Prostate gland (tissue), 2 donors: ENCODE measurements around the gene NOP10.
A peak's percentile ranks its signal among the peaks of the same experiment; 100 is the strongest.

Experiments
- POLR2A ChIP-seq: fragments of 450-650 bp; IDR thresholded peaks from one replicate; pipeline ENCODE4 v1.6.1; 2016; ENCODE audit warnings: antibody characterized with exemption, mild to moderate bottlenecking
- TF ChIP-seq, protein P1 (sequence below), 4 experiments: fragments of 200-600 bp in 2 of 4; fragments of 450-650 bp in 2 of 4; sonication (generic) in 2 of 4; IDR thresholded peaks; 1 replicate in 3 of 4; 2 replicates in 1 of 4; pipeline ENCODE4 v1.5.1; 2016 to 2019; ENCODE audit warnings: antibody characterized with exemption in 4 of 4, mild to moderate bottlenecking in 2 of 4, moderate library complexity in 2 of 4

DNA sequence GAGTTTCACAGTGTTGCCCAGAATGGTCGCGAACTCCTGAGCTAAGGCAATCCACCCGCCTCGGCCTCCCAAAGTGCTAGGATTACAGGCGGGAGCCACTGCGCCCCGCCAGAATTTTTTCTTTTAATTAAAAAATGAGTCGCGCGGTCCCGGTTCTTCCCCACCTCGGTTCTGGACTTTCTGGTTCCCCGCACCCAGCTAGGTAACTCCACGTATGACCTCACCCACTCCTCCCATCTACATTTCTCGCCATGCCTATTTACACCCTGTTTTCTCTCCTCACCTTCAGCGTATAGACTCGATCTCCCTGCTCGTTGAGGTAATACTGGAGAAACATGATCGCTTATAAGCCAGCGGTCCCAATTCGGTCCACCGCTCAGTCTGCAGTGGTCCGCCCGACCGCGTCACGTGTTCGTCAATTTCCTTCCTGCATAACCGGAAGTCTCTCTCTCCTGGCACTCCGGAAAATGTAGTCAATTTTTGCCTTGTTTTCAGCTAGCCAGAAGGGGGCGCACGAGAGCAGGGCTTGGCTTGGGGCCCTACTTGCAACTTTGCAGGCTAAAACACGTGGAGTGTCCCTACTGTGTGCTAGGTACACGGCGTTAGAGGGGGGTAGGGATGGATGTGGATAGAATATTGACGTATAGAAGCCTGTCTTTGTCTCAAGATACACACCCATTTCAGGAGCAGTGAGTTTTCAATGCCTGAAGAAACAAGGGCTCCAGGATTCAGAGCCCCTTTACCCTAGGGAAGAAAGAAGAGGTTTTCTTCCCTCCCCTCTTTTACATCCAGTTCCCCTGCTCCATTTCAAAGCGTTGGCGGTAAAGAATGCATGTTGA is at the start of gene NOP10, which contains the start of gene NUTM1:
- TF ChIP-seq, protein P1, sequence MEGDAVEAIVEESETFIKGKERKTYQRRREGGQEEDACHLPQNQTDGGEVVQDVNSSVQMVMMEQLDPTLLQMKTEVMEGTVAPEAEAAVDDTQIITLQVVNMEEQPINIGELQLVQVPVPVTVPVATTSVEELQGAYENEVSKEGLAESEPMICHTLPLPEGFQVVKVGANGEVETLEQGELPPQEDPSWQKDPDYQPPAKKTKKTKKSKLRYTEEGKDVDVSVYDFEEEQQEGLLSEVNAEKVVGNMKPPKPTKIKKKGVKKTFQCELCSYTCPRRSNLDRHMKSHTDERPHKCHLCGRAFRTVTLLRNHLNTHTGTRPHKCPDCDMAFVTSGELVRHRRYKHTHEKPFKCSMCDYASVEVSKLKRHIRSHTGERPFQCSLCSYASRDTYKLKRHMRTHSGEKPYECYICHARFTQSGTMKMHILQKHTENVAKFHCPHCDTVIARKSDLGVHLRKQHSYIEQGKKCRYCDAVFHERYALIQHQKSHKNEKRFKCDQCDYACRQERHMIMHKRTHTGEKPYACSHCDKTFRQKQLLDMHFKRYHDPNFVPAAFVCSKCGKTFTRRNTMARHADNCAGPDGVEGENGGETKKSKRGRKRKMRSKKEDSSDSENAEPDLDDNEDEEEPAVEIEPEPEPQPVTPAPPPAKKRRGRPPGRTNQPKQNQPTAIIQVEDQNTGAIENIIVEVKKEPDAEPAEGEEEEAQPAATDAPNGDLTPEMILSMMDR (IDR thresholded peaks at IDR 0.05): peak; percentile 93 to 98 (median 96)
- peak; percentile 68 for TF ChIP-seq POLR2A
